SKM-1 treated with dmso at 0.1 percent for 144 hours (cell line): ENCODE data around the gene RBMS3.
"Not testable (repeated sequence)": the region's sequence is repeated elsewhere in the genome, so short reads cannot be mapped to it uniquely, and the experiment has no call there.

Experiments
- DNase-seq: peaks from one replicate; lab custom pipeline; 2025; ENCODE audit not compliant: unreplicated experiment; lab: John Stamatoyannopoulos, UW

RBMS3 gene

DNA sequence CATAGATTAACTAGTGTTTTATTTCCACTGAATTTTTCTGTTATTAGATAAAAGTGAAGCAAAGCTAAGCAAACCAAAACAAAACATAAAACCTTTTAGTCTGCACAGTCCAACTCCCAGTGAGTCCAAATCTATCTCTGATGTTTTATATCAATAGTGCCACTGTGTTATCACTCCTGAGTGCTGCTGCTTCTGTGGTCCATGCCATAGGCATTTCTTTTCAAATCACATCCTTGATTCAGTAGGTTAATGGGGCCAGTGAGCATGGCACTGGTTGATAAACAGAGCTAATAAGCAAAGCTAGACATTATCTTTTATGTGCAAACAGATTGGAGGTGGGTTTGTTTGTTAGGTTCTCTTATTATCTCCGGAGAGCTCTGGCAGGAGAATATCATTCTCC, 30.0 kb downstream of the RBMS3 start:
- no peak for DNase-seq

DNA sequence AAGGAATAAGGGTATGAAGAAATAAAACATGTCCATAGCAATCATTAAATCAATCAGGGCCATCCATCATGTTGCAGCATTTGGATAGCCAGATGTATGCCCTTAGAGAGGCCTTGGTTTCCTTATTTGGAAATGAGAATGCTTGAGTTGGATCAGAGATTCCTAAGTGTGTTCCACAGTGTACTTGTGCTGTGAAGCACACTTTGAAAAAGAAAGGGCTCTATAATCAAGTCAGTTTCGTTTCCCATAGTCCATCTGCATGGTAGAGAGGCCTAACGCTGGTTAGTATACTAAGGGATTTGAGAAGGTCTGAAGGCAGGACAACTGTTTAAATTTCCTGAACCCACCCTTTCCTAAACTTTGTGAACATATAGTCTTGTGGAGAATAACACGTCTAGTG, 30.9 kb downstream of the RBMS3 start:
- no peak for DNase-seq

DNA sequence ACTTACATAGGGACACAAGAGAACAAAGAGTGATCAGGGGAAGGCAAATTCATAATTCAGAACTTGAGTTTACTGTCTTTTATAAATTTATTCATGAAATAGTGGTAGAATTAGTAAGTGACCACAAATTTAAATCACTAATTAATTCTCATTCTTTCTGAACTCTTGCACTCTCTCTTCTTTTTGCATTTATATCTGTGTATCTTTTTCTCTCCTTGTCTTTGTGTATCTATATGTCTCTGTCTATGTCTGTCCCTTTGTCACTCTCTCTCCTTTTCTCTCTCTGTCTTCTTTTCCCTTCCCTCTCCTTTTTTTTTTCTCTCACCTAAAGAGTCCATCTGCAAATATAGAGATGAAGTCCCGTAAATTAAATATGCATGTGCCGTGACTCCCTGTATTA, 31.5 kb downstream of the RBMS3 start:
- DNase-seq = no peak

DNA sequence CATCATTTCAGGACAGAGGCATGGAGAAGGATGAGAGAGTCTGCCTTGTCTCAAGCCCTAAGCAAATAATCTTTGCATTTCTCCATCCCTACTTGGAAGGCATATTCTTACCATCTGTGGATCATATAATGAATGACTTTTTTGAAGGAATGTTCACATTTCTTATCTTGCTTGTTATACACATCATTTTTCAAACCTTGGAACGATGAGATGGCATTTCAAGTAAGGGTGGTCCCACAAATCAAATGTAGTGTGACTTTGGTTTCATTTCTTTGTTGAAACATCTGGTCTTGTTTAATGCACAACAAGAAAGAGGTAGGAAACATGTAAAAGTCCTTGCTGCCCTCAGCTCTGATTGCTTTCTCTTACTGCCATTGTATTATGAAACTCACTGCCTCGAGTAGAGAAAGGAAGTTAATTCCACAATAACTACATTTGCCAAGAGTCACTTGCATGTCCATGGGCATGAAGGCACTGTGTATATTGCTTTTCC, 32.1 kb downstream of the RBMS3 start:
- no peak for DNase-seq

DNA sequence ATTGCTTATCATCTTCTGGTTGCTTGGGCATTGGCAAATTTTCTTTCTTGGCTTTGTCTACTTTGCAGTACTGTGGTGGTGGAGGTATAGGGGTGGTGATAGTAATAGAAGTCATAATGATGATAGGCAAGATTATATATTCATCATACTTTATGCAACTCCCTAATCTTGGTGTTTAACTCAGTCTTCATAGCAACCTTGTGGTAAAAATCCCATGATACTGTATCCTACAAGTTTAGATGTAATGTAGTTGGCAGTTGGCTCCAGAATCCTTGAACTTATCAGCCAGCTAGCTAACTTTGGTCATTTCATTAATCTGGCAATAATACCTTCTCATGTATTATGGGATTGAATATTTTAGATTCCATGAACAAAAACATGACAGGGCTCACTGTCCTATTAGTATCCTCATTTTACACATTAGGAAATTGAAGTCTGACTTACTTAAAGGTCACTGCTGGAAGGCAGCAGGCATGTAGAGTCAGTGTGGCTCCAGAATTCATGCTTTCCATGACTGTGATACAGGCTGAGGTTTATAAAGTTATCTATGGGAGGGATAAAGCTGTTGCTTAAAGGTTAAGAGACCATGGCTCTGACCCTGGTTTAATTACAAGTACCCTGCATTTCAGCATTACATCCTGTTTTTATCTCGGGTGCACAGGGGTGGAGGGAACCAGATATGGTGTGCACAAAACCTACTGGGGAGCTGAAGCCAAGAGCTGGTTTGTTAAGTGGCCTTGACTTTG, 33.3 kb downstream of the RBMS3 start:
- no peak for DNase-seq

DNA sequence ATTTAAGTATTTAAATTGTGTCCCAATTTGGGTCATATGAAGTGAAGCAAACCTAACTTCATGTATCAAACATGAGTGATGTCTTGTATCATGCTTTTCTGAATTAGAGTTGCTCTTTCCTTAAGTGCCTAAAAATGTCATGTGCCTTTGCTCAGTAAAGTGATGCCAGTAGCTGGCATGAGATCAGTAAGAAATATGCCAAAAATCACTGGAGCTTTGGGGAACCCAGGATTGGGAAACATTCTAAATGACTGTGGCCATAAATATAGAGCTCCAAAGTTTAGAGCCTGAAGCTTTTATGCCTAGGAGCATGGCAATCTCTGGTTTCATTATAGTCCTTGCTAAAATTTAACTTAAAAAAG, 33.8 kb downstream of the RBMS3 start:
- no peak for DNase-seq

DNA sequence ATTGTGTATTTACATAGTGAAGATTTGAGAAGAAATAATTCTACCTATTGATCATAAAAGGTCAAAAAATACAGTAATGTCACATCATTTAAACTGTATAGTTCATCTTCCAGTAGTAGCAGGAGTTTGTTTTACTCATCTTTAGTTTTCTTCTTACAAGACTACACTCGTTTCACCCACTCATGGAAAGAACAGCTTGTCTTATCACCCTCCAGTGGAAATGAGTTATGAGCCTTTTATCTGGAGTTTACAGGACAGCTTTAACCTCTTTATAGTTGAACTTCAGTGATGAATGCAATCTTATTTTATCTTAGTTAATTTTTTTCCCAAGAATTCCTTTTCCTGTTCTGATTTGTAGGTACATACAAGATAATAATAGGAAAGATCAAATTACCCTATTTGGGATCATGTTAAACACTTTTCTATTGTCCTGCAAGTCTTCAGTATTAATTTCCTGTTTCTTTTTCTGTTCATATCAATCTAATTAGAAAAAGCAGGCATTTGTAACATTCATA, 36.8 kb downstream of the RBMS3 start:
- DNase-seq = no peak

DNA sequence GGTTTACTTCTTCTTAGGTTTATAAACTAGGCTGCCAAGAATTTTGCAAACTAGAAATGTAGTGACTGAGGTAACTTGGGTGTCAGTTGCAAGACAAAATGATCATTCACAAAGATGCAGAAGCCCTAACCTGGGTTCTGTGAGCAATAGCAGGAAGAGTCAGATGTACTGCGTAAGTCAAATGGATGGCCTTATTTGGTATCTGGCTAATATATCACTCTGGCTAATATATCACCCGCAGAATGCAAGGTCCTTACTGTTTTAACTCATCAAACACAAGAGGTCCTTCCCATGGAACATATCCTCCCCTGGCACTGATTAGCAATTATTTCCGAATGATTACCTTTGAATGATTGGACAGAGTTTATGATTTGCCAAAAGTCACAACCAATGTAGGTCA, 37.4 kb downstream of the RBMS3 start:
- DNase-seq = no peak

DNA sequence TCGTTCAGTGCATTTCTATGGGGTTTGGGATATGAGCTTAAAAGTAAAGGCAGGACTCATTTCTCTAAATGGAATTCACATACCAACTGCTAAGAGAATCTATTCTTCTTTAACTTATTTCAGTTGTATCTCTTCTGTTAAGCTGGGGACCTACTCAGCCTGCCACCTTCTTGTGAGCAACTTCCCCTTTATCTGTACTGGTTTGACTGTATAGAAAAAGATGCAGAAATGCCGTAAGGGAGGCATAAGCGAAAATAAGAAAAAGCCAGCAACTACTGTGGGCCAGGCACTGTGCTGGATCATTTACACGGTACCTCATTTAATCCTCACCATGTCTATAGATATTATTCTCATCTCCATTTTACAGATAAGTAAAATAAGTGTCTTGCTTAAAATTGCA, 38.4 kb downstream of the RBMS3 start:
- DNase-seq = no peak

DNA sequence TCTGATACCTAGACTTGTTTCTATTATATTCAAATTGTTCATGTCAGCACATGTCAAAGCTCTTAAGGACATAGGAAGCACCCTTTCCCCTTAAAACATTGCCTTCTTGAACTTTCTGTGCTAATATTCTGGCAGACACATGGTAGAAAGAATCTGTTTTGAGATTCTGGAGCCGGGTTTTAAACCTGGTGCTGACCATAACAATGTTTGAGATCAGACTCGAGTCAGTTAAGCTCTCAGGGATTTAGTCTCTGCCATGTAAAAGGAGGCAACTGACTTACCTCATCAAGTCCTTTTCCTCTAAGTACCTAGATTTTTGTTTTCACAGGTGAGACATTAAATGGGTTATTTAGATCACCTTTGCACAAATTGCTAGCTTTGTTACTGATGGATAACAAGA, 38.9 kb downstream of the RBMS3 start:
- no peak for DNase-seq

DNA sequence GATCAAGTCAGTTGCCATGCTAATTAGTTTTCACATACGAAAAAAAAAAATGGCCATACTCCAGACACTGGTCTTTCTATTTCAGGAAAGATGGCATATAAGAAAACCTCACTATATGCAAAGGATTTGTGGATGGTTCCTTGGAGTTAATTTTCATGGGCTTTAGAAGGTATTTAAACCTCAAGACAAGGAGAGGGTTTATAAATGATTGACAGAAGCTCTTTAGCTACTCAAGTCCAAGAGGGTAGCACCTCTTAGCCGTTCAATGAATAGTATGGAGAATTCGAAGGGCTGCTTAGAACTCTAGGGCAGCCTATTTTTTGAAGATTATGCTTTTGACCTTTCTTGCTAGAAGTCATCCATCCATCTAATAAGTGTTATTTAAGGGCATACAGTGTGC, 41.7 kb downstream of the RBMS3 start:
- DNase-seq = no peak

DNA sequence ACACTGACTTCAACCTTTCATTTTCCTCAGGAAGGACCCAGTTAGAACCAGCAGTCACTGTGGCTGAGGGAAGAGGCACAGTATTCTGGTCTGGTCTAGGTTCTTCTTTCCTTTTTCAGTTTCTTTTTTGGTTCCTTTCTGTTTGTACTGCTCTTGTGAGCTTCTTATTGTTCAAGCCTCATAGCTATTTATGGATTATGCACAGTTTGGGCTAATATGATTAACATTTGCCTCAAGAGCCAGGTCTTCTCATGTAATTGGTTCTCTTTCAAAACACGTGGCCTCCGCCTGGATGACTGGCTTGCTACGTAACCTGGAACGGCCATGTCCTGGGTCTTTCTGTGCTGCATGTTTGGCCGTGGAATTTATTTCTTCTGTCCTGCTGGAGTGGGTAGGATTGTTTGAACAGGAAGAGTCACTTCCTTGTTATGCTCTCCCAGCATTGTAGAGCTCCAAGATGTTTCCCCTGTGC, 43.3 kb downstream of the RBMS3 start:
- no peak for DNase-seq

DNA sequence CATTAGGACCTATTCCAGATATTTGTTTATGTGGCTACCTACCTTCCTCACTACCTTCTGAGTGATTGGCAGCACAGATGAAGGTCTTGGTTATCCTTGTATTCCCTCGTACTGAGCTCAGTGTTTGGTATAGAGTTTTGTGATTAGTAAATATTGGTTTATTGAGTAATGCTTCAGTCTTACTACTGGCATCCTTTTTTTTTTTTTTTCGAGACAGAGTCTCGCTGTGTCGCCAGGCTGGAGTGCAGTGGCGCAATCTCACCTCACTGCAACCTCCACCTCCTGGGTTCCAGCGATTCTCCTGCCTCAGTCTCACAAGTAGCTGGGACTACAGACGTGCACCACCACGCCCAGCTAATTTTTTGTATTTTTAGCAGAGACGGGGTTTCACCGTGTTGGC, 45.7 kb downstream of the RBMS3 start:
- not testable (repeated sequence) for DNase-seq

DNA sequence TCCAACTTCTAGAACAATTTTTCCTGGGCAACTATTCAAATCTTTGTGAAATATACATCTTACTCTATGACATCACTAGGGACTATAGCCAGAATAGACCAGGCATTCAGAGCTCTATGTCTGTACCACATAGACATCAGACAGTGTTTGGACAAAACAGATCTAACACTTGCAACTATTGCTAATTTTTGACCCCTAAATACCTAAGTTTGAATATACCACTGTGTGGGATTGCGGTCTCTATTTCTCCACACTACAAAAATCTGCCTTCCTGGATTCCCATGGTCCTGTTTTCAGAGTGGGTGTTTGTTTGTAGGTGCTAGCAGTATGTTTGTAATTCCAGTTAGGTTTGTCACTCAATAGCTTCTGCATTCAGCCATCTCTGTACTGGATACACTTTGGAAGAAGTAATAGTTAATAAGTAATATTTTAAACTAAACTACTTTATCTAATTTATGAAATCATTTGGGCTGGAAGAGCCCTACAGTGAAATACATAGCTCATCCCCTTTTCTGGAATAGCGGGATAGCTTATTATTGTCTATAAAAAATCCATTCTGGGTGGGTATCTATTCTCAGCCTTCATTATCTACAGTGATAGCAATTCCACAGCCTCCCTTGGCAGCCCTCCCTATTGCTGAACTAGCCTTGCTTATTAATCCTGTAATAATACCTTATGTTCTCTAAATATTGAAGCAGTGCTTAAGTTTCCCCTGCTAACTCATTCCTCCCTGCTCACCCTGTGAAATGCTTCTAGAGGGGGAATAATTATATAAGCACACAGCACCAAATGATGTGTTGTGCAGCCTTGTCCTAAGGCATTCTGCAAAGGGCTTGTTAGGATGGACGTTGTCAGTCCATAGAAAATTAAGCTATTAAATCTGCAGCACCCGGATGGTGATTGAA, 49.4 kb downstream of the RBMS3 start:
- DNase-seq = no peak

DNA sequence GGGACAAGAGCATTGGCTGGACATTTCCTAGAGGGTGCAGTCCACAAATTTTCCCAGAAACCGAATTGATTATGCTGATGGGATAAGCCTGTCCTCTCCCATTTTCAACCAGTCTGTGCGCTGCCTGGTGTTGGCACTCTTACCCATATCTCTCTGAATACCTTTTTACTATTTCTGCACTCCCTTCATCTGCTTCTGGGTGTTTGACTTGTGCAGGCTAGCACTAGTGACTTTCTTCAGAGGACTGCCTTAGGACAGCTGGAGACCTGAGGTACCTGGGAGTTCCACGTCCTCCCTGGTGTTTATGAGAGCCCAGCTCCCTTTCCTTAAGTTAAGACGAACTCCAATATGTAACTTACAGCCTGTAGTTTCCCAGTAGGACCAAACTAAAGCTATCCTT, 50.2 kb downstream of the RBMS3 start:
- DNase-seq = no peak

DNA sequence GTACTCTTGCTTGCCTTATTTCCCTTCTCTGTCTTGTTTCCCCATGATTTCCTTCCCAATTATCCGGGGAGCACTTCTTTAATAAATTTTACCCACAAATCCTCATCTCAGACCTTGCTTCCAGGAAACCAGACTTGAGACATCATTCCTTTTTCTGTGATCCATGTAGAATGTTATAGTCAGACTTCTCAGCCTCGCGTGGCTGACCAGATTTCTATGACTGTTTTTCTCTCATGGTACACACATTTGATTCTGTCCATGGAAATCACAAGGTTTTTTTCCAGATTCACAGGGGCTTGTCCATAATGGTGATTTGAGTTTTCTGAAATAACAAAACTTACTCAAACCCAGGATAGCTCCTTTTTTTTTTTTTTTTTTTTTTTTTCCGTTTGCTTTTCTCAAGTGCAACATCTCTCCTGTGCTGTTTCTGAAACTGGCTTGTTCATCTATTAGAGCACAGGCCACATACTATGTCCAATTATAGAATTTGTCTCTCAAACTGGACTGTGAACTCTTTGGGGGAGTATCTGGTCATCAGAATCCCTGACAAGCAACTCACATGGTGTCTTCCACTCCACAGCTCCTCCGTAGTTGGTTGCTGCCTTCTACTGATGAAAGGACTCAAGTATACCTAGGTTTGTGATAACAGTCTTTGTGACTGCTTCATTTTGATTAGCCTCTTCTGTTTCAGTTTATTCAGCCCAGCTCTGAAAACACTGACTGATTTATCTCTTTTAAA, 50.8 kb downstream of the RBMS3 start:
- DNase-seq = no peak

DNA sequence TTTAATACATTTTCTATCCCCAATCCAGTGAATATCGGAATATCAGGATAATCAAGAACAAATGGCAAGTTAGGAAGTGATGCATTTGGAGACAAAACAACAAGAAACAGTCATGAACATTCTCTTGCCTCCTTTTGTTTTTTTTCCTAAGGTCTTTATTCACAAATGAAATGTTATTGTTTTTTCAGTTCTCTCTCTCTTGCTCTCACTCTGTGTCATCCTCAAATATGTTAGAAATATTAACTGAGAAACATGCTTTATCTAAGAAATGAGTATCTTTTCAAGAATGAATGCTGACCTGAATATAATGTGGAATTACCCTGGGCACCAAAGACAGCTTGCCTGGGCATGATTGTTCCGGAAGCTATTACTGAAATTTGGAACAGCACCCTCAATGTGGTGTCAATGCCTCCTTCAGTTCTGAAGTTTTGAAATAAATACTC, 51.3 kb downstream of the RBMS3 start:
- DNase-seq = no peak

DNA sequence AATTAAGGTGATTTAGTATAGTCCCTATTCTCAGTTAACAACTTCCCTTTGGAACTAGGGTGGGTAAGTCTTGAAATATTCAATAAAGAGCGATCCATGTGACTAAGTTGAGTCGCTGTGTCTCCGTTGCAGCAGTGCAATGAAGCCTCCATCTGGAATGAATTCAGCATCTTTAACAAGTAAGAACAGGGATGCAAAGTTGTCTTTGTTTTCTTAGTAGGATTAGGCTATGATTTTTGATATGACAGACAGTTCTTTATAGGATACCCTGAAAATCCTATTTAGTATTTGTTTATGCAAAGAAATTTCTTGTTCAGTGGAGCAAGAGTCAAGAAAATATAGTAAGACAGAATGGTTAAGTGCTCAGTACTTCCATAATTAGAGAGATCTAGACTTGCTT, 52.7 kb downstream of the RBMS3 start:
- no peak for DNase-seq

DNA sequence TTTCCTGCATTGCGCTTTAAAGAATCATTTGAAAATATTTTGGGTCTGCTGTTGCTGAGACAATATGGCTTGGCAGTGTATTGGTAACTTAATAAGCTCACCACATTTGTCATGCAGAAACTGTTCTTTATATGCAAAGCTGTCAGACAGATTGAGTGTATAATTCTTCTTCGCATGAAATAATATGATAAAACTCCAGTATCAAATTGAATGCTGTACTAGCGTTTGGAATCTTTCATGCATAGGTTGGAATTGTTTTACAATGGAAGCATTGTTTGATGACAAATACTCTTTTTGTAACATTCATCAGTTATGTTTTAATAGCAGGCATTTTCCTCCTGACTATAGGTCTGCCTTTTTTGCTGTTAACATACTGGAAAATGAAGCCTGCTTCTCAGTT, 53.8 kb downstream of the RBMS3 start:
- DNase-seq = no peak

DNA sequence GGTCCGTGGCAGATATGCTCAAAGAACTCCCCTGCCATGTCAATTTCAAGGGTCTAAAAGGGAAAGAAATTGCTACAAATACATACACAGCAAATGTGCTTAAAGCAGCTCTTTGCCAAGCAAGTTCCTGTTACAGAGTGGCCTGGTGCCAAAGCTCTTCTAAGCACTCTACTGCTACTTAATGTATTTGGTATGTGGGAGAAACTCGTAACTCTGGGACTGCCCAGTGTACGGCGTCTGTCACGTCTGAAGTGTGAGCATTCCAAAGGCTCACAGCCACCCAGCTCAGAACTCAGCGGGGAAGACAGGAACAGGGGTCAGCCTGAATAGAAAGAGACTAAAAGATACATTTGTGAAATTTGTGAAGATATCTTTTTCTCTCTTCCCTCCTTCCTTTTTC, 54.6 kb downstream of the RBMS3 start:
- no peak for DNase-seq

DNA sequence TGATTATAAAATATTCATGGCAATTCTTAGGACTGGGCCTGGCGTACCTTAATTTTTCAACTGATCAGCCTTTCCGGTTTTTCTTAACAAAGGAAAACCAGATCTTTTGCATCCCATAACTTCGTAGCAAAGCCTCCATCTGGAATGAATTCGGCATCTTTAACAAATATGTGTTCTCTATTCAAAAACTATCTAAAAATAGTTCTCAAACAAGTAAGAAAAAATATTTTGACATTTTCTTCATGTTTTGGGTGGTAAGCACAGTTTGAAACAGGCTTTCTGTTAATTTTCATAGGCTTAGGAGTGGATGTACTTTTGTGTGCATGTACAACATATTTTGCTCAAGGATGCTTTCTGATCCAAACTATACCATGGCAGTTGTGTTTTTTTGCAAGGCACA, 55.1 kb downstream of the RBMS3 start:
- DNase-seq = no peak
